ENCODE measurements around the gene PRR16.

DNA sequence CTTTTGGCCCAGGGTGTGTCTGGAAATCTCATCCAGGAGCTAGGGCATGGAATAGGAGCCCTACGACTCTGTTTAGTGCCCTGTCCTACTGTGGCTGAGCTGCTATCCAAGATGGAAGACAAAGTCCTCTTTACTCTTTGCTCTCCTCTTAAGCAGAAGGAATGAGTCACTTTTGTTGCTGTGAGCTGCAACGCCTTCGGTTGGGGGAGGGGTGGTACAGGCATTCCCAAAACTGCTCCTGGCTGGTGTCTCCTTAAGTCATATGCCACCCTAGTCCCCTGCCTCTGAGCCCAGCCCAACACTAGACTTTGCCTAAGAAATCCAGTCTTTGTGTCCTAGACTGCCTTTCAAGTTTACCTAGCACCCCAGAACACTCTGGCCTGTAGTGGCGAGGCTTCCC lies 99.9 kb downstream of the PRR16 start:
- TF ChIP-seq POLR2A (IDR thresholded peaks at IDR 0.05; ENCODE audit: low read depth, low read length), result no peak
- TF ChIP-seq TAF1 (IDR thresholded peaks at IDR 0.05; ENCODE audit: low read depth, low read length), result no peak
